HCT116 (cell line): Measurements from ENCODE around the gene FSTL4. TPM values are rescaled to one million over a fixed set of nuclear protein-coding genes. Genes with fewer than 3 reads are reported as not detected.

ENCODE experiments used
- ATAC-seq: fragments of 200-7000 bp; cut with Tn5 transposase; 2 replicates; pipeline ENCODE4 v1.9.1; 2020; ENCODE audit warnings: mild to moderate bottlenecking, moderate library complexity
- BruUV-seq: library from RNA; stranded (reverse); fragments of 400-500 nt; replicated peaks from 2 replicates; lab custom pipeline; 2021; lab: Mats Ljungman, UMichigan
- CTCF ChIA-PET: fragments of 300-600 bp; sonication (Branson Sonifier 250); formaldehyde crosslinking; loops from one replicate; lab custom pipeline; 2021; ENCODE audit warnings: antibody characterized with exemption; lab: Charles Lee
- POLR2A ChIA-PET: fragments of 300-600, 350-600 bp; sonication (Branson Sonifier 250); formaldehyde crosslinking; loops from one replicate; lab custom pipeline; 2021; ENCODE audit warnings: antibody characterized with exemption; lab: Charles Lee
- RAD21 ChIA-PET, 2 experiments: fragments of 300-600 bp; sonication (Branson Sonifier 250); formaldehyde crosslinking; loops; one replicate each; lab custom pipeline; 2023; ENCODE audit warnings: low total read pairs in 2 of 2; ENCODE audit not compliant: uncharacterized antibody in 2 of 2, unreplicated experiment in 2 of 2, low non-redundant PET in 1 of 2; lab: Charles Lee
- DNase-seq: peaks from one replicate; pipeline ENCODE4 v3.0.0-alpha.2; 2010; ENCODE audit warnings: low read depth, low spot score
- H2AFZ ChIP-seq: fragments of 200-600 bp; shearing (Covaris generic), sonication (generic); 2 replicates; pipeline ENCODE4 v1.6.1; 2017; ENCODE audit warnings: low read depth, mixed run types, mixed read lengths, antibody characterized with exemption, low read length; ENCODE audit not compliant: poor library complexity, severe bottlenecking
- H3K27ac ChIP-seq: 2 replicates; pipeline ENCODE4 v1.5.1; 2012; ENCODE audit warnings: low read depth, low read length
- H3K27me3 ChIP-seq: fragments of 200-600 bp; sonication (generic); 2 replicates; pipeline ENCODE4 v1.6.1; 2016; ENCODE audit warnings: mixed run types, low read length, mixed read lengths; ENCODE audit not compliant: insufficient read depth
- H3K36me3 ChIP-seq, 2 experiments: fragments of 200-500 bp in 1 of 2; fragments of 200-600 bp in 1 of 2; sonication (Bioruptor generic) in 1 of 2; sonication (generic) in 1 of 2; 2 replicates each; pipeline versions ENCODE4 v1.5.1 to v1.6.1; 2014 to 2016; ENCODE audit warnings: low read length in 2 of 2, inconsistent platforms in 1 of 2, mixed read lengths in 1 of 2, mixed run types in 1 of 2; ENCODE audit not compliant: insufficient read depth in 2 of 2, control insufficient read depth in 1 of 2
- H3K4me1 ChIP-seq, 2 experiments: fragments of 200-600 bp in 1 of 2; sonication (generic) in 1 of 2; 2 replicates each; pipeline versions ENCODE4 v1.5.1 to v1.6.1; 2012 to 2017; ENCODE audit warnings: low read length in 2 of 2, inconsistent platforms in 1 of 2, mild to moderate bottlenecking in 1 of 2, mixed read lengths in 1 of 2, mixed run types in 1 of 2, moderate library complexity in 1 of 2; ENCODE audit not compliant: insufficient read depth in 2 of 2, control insufficient read depth in 1 of 2
- H3K4me2 ChIP-seq: fragments of 200-600 bp; sonication (generic); 2 replicates; pipeline ENCODE4 v1.6.1; 2017; ENCODE audit warnings: mixed run types, low read length, mixed read lengths
- H3K4me3 ChIP-seq, 2 experiments: fragments of 200-600 bp in 1 of 2; sonication (generic) in 1 of 2; replicated peaks in 1 of 2; 2 replicates each; pipeline ENCODE4 v1.5.1; 2011 to 2016; ENCODE audit warnings: low read length in 2 of 2, control low read depth in 1 of 2, low read depth in 1 of 2, mild to moderate bottlenecking in 1 of 2, mixed read lengths in 1 of 2, mixed run types in 1 of 2
- H3K79me2 ChIP-seq: fragments of 200-600 bp; sonication (generic); 2 replicates; pipeline ENCODE4 v1.6.1; 2017; ENCODE audit warnings: mild to moderate bottlenecking, mixed run types, low read length, moderate library complexity, mixed read lengths; ENCODE audit not compliant: insufficient read depth
- H3K9ac ChIP-seq: fragments of 200-600 bp; sonication (generic); 2 replicates; pipeline ENCODE4 v1.6.1; 2016; ENCODE audit warnings: low read length, mixed read lengths
- H3K9me2 ChIP-seq: fragments of 200-600 bp; sonication (generic), shearing (Covaris generic); 2 replicates; pipeline ENCODE4 v1.6.1; 2017; ENCODE audit warnings: mixed run types, mild to moderate bottlenecking, moderate library complexity; ENCODE audit not compliant: insufficient read depth
- H3K9me3 ChIP-seq, 2 experiments: fragments of 200-500 bp in 1 of 2; fragments of 200-600 bp in 1 of 2; sonication (Bioruptor generic) in 1 of 2; sonication (generic) in 1 of 2; 2 replicates each; pipeline ENCODE4 v1.6.1; 2014 to 2017; ENCODE audit warnings: low read length in 2 of 2, mixed read lengths in 2 of 2, inconsistent platforms in 1 of 2, low read depth in 1 of 2, mild to moderate bottlenecking in 1 of 2, mixed run types in 1 of 2, moderate library complexity in 1 of 2; ENCODE audit not compliant: control insufficient read depth in 1 of 2, insufficient read depth in 1 of 2
- H4K20me1 ChIP-seq: fragments of 200-600 bp; sonication (generic), shearing (Covaris generic); 2 replicates; pipeline ENCODE4 v1.6.1; 2017; ENCODE audit warnings: mixed run types, mild to moderate bottlenecking, moderate library complexity; ENCODE audit not compliant: insufficient read depth
- CBX3 ChIP-seq: IDR thresholded peaks from 2 replicates; pipeline ENCODE4 v1.6.1; 2012; ENCODE audit warnings: low read depth
- CEBPB ChIP-seq: IDR thresholded peaks from 2 replicates; pipeline ENCODE4 v1.6.1; 2012; ENCODE audit warnings: low read depth
- ELF1 ChIP-seq: IDR thresholded peaks from 2 replicates; pipeline ENCODE4 v1.6.1; 2012; ENCODE audit warnings: low read depth, borderline replicate concordance
- EZH2phosphoT487 ChIP-seq: fragments of 200-600 bp; IDR thresholded peaks from 2 replicates; pipeline ENCODE4 v1.6.1; 2018; ENCODE audit warnings: antibody characterized with exemption, borderline replicate concordance
- POLR2A ChIP-seq: IDR thresholded peaks from 2 replicates; pipeline ENCODE4 v1.7.0; 2011; ENCODE audit warnings: borderline replicate concordance; ENCODE audit not compliant: insufficient read depth, insufficient read length; ENCODE audit errors: extremely low read depth
- SRF ChIP-seq: IDR thresholded peaks from 2 replicates; pipeline ENCODE4 v1.6.1; 2012; ENCODE audit warnings: low read depth
- ZFX ChIP-seq: fragments of 450-650 bp; IDR thresholded peaks from 2 replicates; pipeline ENCODE4 v1.6.1; 2017
- intact Hi-C: fragments of 100-400 bp; cut with micrococcal nuclease; formaldehyde crosslinking; loops from 2 replicates; pipeline ENCODE4 v1.10.0; 2022
- total RNA-seq: library from RNA; stranded (reverse); gene quantifications from one replicate; pipeline ENCODE4 v1.2.1, GENCODE V29; 2021; ENCODE audit not compliant: unreplicated experiment
- TF ChIP-seq, protein P1 (sequence below): IDR thresholded peaks from 2 replicates; pipeline ENCODE4 v1.6.1; 2011; ENCODE audit warnings: mild to moderate bottlenecking, low read length, moderate library complexity; ENCODE audit not compliant: insufficient replicate concordance; ENCODE audit errors: extremely low read depth

FSTL4 gene
- total RNA-seq, 1 experiment from 2014 or later = 0.37 TPM

GRCh38 chr5:133487093-133487492 lies 125.2 kb downstream of the FSTL4 start:
- Histone ChIP-seq H3K36me3 (no peaks in the 10 kb centered on the region), H2AFZ (no peak overlapping the region), H4K20me1 (no peaks in the 10 kb centered on the region), H3K27ac (no peak overlapping the region), H3K4me2 (no peak overlapping the region), H3K9me3 (no peaks in the 10 kb centered on the region), H3K9me2 (no peaks in the 10 kb centered on the region), H3K4me1 (no peaks in the 10 kb centered on the region), H3K79me2 (no peaks in the 10 kb centered on the region), H3K4me3 (no peak overlapping the region), H3K27me3 (peaks cover 16% of the 10 kb centered on the region), H3K9ac (no peak overlapping the region)
- ATAC-seq = no peak
- intact Hi-C loops = no loop called here
- no TSS peak for BruUV-seq
- TF ChIP-seq ELF1 = no peak
- TF ChIP-seq CEBPB = no peak
- DNase-seq = no peak
- ChIA-PET CTCF (no interaction called here), POLR2A (no interaction called here), RAD21 (no interaction called here)

- H3K4me2 ChIP-seq = no peak overlapping the region
- RAD21 ChIA-PET = no interaction called here
- no peak overlapping the region for H3K9ac ChIP-seq
- intact Hi-C loops = no loop called here
- no TSS peak for BruUV-seq
- POLR2A ChIA-PET = no interaction called here
- no peak overlapping the region for H3K4me3 ChIP-seq
- H3K79me2 ChIP-seq = no peaks in the 10 kb centered on the region
- H3K4me1 ChIP-seq = no peaks in the 10 kb centered on the region
- DNase-seq (no peak), ATAC-seq (no peak)
- no peaks in the 10 kb centered on the region for H3K36me3 ChIP-seq
- no peaks in the 10 kb centered on the region for H3K9me2 ChIP-seq
- CTCF ChIA-PET = no interaction called here
- no peak overlapping the region for H3K27ac ChIP-seq
- H3K9me3 ChIP-seq = no peaks in the 10 kb centered on the region
- TF ChIP-seq CBX3 (no peak), CEBPB (no peak), POLR2A (no peak), ZFX (no peak), EZH2phosphoT487 (no peak), SRF (no peak)
- TF ChIP-seq, protein P1, sequence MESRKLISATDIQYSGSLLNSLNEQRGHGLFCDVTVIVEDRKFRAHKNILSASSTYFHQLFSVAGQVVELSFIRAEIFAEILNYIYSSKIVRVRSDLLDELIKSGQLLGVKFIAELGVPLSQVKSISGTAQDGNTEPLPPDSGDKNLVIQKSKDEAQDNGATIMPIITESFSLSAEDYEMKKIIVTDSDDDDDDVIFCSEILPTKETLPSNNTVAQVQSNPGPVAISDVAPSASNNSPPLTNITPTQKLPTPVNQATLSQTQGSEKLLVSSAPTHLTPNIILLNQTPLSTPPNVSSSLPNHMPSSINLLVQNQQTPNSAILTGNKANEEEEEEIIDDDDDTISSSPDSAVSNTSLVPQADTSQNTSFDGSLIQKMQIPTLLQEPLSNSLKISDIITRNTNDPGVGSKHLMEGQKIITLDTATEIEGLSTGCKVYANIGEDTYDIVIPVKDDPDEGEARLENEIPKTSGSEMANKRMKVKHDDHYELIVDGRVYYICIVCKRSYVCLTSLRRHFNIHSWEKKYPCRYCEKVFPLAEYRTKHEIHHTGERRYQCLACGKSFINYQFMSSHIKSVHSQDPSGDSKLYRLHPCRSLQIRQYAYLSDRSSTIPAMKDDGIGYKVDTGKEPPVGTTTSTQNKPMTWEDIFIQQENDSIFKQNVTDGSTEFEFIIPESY = no peak
- peaks cover 16% of the 10 kb centered on the region for H3K27me3 ChIP-seq
- no peak overlapping the region for H2AFZ ChIP-seq
- H4K20me1 ChIP-seq = no peaks in the 10 kb centered on the region
These were observed 126.9 kb downstream of the FSTL4 start for GRCh38 chr5:133485468-133485867.
